Liver (tissue), 3 donors: ENCODE data around the gene TMEM187.

Source experiments
- GABPA ChIP-seq, 2 donors: IDR thresholded peaks in 1 of 2; conservative IDR thresholded peaks in 1 of 2; 2 replicates each; pipeline ENCODE4 v1.6.1; 2016; ENCODE audit warnings: antibody characterized with exemption in 2 of 2, mild to moderate bottlenecking in 1 of 2, moderate library complexity in 1 of 2
- HNF4G ChIP-seq: IDR thresholded peaks from 2 replicates; pipeline ENCODE4 v1.6.1; 2016; ENCODE audit warnings: antibody characterized with exemption
- JUND ChIP-seq, 2 donors: IDR thresholded peaks; 2 replicates each; pipeline ENCODE4 v1.6.1; 2016; ENCODE audit warnings: antibody characterized with exemption in 2 of 2
- RAD21 ChIP-seq, 2 donors: IDR thresholded peaks; 2 replicates each; pipeline ENCODE4 v1.6.1; 2016; ENCODE audit warnings: antibody characterized with exemption in 2 of 2, mild to moderate bottlenecking in 2 of 2
- SP1 ChIP-seq: IDR thresholded peaks from 2 replicates; pipeline ENCODE4 v1.6.1; 2018; ENCODE audit warnings: antibody characterized with exemption, mild to moderate bottlenecking
- TAF1 ChIP-seq: conservative IDR thresholded peaks from 2 replicates; pipeline ENCODE4 v1.6.1; 2016; ENCODE audit warnings: antibody characterized with exemption, mild to moderate bottlenecking
- YY1 ChIP-seq: IDR thresholded peaks from 2 replicates; pipeline ENCODE4 v1.6.1; 2016; ENCODE audit warnings: antibody characterized with exemption, mild to moderate bottlenecking
- TF ChIP-seq, protein P1 (sequence below): fragments of 150-350 bp; IDR thresholded peaks from 2 replicates; pipeline ENCODE4 v1.5.1; 2017; ENCODE audit warnings: improper control_type of control experiment, low read depth, low read length; ENCODE audit not compliant: missing input control
- TF ChIP-seq, protein P2 (sequence below): IDR thresholded peaks from 2 replicates; pipeline ENCODE4 v1.6.1; 2016; ENCODE audit warnings: antibody characterized with exemption, mild to moderate bottlenecking
- TF ChIP-seq, protein P3 (sequence below): IDR thresholded peaks from 2 replicates; pipeline ENCODE4 v1.6.1; 2016; ENCODE audit warnings: antibody characterized with exemption
- TF ChIP-seq, protein P4 (sequence below): IDR thresholded peaks from 2 replicates; pipeline ENCODE4 v1.6.1; 2016; ENCODE audit warnings: antibody characterized with exemption
- TF ChIP-seq, protein P5 (sequence below): IDR thresholded peaks from 2 replicates; pipeline ENCODE4 v1.6.1; 2016; ENCODE audit warnings: antibody characterized with exemption
- donor health status: healthy.
- donor health status: healthy.

DNA sequence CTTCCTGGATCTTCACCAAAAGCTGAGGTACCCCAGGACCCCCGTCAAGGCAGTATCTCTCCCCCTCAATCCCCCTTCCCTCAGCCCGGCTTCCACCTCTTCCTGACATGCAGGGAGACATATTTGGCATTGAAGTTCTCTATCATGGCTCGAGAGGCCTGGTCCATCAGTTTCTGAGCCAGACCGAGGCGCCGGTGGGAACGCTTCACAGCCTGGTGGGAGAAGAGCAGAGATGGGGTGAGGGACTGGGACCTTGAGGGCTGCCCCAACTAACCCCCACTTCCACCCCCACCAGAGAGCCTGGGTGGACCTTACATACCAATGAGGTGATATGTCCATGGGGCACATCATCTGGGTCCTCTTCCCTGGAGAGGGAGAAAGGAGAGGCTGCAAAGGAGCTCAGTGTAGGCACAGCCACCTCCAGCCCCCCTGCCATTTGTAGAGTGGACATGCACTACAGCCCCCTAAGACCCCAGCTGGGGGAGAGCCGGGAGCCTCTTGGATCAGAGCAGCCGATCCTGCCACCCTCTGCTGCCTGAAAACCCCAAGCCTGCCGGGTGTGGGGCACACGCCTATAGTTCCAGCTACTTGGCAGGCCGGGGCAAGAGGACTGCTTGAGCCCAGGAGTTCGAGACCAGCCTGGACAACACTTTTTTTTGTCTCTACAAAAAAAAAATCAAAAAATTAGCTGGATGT is 40.2 kb upstream of the TMEM187 start:
- TF ChIP-seq, protein P1, sequence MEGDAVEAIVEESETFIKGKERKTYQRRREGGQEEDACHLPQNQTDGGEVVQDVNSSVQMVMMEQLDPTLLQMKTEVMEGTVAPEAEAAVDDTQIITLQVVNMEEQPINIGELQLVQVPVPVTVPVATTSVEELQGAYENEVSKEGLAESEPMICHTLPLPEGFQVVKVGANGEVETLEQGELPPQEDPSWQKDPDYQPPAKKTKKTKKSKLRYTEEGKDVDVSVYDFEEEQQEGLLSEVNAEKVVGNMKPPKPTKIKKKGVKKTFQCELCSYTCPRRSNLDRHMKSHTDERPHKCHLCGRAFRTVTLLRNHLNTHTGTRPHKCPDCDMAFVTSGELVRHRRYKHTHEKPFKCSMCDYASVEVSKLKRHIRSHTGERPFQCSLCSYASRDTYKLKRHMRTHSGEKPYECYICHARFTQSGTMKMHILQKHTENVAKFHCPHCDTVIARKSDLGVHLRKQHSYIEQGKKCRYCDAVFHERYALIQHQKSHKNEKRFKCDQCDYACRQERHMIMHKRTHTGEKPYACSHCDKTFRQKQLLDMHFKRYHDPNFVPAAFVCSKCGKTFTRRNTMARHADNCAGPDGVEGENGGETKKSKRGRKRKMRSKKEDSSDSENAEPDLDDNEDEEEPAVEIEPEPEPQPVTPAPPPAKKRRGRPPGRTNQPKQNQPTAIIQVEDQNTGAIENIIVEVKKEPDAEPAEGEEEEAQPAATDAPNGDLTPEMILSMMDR, result no peak
- TF ChIP-seq, protein P2, sequence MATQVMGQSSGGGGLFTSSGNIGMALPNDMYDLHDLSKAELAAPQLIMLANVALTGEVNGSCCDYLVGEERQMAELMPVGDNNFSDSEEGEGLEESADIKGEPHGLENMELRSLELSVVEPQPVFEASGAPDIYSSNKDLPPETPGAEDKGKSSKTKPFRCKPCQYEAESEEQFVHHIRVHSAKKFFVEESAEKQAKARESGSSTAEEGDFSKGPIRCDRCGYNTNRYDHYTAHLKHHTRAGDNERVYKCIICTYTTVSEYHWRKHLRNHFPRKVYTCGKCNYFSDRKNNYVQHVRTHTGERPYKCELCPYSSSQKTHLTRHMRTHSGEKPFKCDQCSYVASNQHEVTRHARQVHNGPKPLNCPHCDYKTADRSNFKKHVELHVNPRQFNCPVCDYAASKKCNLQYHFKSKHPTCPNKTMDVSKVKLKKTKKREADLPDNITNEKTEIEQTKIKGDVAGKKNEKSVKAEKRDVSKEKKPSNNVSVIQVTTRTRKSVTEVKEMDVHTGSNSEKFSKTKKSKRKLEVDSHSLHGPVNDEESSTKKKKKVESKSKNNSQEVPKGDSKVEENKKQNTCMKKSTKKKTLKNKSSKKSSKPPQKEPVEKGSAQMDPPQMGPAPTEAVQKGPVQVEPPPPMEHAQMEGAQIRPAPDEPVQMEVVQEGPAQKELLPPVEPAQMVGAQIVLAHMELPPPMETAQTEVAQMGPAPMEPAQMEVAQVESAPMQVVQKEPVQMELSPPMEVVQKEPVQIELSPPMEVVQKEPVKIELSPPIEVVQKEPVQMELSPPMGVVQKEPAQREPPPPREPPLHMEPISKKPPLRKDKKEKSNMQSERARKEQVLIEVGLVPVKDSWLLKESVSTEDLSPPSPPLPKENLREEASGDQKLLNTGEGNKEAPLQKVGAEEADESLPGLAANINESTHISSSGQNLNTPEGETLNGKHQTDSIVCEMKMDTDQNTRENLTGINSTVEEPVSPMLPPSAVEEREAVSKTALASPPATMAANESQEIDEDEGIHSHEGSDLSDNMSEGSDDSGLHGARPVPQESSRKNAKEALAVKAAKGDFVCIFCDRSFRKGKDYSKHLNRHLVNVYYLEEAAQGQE, result no peak
- TF ChIP-seq YY1 (no peak), GABPA (IDR thresholded peaks at IDR 0.05 in 1 of 2, conservative IDR thresholded peaks at IDR 0.05 in 1 of 2) (no peak), TAF1 (no peak), RAD21 (IDR thresholded peaks at IDR 0.05) (no peak), SP1 (no peak), JUND (IDR thresholded peaks at IDR 0.05) (no peak), HNF4G (no peak)
- TF ChIP-seq, protein P3, sequence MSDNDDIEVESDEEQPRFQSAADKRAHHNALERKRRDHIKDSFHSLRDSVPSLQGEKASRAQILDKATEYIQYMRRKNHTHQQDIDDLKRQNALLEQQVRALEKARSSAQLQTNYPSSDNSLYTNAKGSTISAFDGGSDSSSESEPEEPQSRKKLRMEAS, result no peak
- TF ChIP-seq, protein P4, sequence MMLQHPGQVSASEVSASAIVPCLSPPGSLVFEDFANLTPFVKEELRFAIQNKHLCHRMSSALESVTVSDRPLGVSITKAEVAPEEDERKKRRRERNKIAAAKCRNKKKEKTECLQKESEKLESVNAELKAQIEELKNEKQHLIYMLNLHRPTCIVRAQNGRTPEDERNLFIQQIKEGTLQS, result no peak
- TF ChIP-seq, protein P5, sequence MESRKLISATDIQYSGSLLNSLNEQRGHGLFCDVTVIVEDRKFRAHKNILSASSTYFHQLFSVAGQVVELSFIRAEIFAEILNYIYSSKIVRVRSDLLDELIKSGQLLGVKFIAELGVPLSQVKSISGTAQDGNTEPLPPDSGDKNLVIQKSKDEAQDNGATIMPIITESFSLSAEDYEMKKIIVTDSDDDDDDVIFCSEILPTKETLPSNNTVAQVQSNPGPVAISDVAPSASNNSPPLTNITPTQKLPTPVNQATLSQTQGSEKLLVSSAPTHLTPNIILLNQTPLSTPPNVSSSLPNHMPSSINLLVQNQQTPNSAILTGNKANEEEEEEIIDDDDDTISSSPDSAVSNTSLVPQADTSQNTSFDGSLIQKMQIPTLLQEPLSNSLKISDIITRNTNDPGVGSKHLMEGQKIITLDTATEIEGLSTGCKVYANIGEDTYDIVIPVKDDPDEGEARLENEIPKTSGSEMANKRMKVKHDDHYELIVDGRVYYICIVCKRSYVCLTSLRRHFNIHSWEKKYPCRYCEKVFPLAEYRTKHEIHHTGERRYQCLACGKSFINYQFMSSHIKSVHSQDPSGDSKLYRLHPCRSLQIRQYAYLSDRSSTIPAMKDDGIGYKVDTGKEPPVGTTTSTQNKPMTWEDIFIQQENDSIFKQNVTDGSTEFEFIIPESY, result no peak
